Endodermal cell (in vitro differentiated cells): Measurements from ENCODE around the gene SLC9B2. TPM values are rescaled to one million over a fixed set of nuclear protein-coding genes. Genes with fewer than 3 reads are reported as not detected.

Source experiments
- DNase-seq: peaks from one replicate; pipeline ENCODE4 v3.0.0-alpha.2; 2017
- H3K27ac ChIP-seq: 2 replicates; pipeline ENCODE4 v1.5.1; 2013; ENCODE audit warnings: mild to moderate bottlenecking, low read depth, low read length, moderate library complexity
- H3K27me3 ChIP-seq: 2 replicates; pipeline ENCODE4 v1.6.1; 2013; ENCODE audit warnings: mild to moderate bottlenecking, low read length, moderate library complexity; ENCODE audit not compliant: insufficient read depth, control insufficient read depth, poor library complexity, severe bottlenecking
- H3K36me3 ChIP-seq: 2 replicates; pipeline ENCODE4 v1.7.0; 2013; ENCODE audit warnings: mild to moderate bottlenecking, low read length, moderate library complexity; ENCODE audit not compliant: control insufficient read depth, insufficient read depth
- H3K4me1 ChIP-seq: one replicate; pipeline ENCODE4 v1.7.0; 2013; ENCODE audit warnings: low read length; ENCODE audit not compliant: control insufficient read depth, insufficient read depth
- H3K4me3 ChIP-seq: 2 replicates; pipeline ENCODE4 v1.5.1; 2013; ENCODE audit warnings: mild to moderate bottlenecking, low read length, moderate library complexity
- H3K9ac ChIP-seq: 2 replicates; pipeline ENCODE4 v1.6.1; 2013; ENCODE audit warnings: mild to moderate bottlenecking, low read length, moderate library complexity; ENCODE audit not compliant: poor library complexity, severe bottlenecking; ENCODE audit errors: extremely low read depth
- H3K9me3 ChIP-seq: 2 replicates; pipeline ENCODE4 v1.6.1; 2013; ENCODE audit warnings: mild to moderate bottlenecking, low read length, moderate library complexity; ENCODE audit not compliant: control insufficient read depth
- H3K27ac Mint-ChIP-seq: 2 replicates; pipeline ENCODE4 v1.8.0; 2020; ENCODE audit warnings: mixed read lengths
- H3K27me3 Mint-ChIP-seq: 2 replicates; pipeline ENCODE4 v1.8.0; 2021; ENCODE audit warnings: mild to moderate bottlenecking, mixed read lengths; ENCODE audit not compliant: insufficient read depth
- H3K36me3 Mint-ChIP-seq: 2 replicates; pipeline ENCODE4 v1.8.0; 2020; ENCODE audit warnings: low read depth, mixed read lengths
- H3K4me1 Mint-ChIP-seq: 2 replicates; pipeline ENCODE4 v1.8.0; 2020; ENCODE audit warnings: mixed read lengths
- H3K4me3 Mint-ChIP-seq: 2 replicates; pipeline ENCODE4 v1.8.0; 2020; ENCODE audit warnings: mild to moderate bottlenecking, moderate library complexity, mixed read lengths
- H3K9me3 Mint-ChIP-seq: 2 replicates; pipeline ENCODE4 v1.8.0; 2020; ENCODE audit warnings: mild to moderate bottlenecking, mixed read lengths
- WGBS, 2 experiments: methylation state at CpG; one replicate each; pipeline versions ENCODE4 v1.1.5 to v1.1.7; 2013; ENCODE audit warnings: missing lambda C conversion rate in 2 of 2, mixed read lengths in 1 of 2; ENCODE audit not compliant: insufficient coverage in 1 of 2, insufficient read length in 1 of 2; 5-methylcytosine and 5-hydroxymethylcytosine counted together
- total RNA-seq, 2 donors: library from RNA; stranded (reverse); fragmentation: NEBNext Ultra II Directional in 1 of 2; extraction: Animal tissue kit (Norgen Biotek cat#: 25700) in 1 of 2; gene quantifications; 2 replicates in 1 of 2; 3 replicates in 1 of 2; pipeline ENCODE4 v1.2.1, GENCODE V29; 2021
- TF ChIP-seq, protein P1 (sequence below): fragments of 200-600 bp; sonication (generic); conservative IDR thresholded peaks from 2 replicates; pipeline ENCODE4 v1.5.0; 2021; ENCODE audit warnings: antibody characterized with exemption, mild to moderate bottlenecking

SLC9B2 gene
- total RNA-seq, 2 donors from 2014 or later = 8.2 to 11.3 TPM

DNA sequence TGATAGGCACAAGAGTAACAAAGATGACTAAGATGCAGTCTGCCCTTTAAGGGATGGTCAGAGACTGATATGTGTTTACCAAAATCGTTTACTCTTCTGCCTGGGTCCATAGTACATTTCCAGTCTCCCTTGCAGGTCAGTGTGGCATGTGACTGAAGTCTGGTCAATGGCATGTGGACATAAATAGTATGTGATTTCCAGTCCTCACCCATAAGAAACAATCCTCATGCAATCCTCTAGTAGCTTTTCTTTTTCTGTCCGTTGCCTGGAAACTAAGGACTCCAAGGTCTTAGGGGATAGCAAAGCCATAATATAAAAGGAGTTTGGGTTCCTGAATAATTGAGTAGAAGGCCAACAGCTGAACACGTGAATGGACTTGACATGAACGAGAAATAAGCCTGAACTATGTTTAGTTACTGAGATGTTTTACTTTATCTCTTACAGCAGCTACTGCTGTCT lies 1.1 kb downstream of the SLC9B2 start:
- Histone ChIP-seq H3K27ac (no peak overlapping the region), H3K9me3 (no peaks in the 10 kb centered on the region), H3K36me3 (peaks cover 5% of the 10 kb centered on the region), H3K27me3 (peaks cover 10% of the 10 kb centered on the region), H3K4me1 (no peaks in the 10 kb centered on the region), H3K4me3 (peak overlapping the region; percentile 76), H3K9ac (peak overlapping the region; percentile 62)
- DNase-seq = no peak
- peaks cover 24% of the 10 kb centered on the region for H3K27me3 Mint-ChIP-seq
- TF ChIP-seq, protein P1, sequence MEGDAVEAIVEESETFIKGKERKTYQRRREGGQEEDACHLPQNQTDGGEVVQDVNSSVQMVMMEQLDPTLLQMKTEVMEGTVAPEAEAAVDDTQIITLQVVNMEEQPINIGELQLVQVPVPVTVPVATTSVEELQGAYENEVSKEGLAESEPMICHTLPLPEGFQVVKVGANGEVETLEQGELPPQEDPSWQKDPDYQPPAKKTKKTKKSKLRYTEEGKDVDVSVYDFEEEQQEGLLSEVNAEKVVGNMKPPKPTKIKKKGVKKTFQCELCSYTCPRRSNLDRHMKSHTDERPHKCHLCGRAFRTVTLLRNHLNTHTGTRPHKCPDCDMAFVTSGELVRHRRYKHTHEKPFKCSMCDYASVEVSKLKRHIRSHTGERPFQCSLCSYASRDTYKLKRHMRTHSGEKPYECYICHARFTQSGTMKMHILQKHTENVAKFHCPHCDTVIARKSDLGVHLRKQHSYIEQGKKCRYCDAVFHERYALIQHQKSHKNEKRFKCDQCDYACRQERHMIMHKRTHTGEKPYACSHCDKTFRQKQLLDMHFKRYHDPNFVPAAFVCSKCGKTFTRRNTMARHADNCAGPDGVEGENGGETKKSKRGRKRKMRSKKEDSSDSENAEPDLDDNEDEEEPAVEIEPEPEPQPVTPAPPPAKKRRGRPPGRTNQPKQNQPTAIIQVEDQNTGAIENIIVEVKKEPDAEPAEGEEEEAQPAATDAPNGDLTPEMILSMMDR = no peak
- no peaks in the 10 kb centered on the region for H3K9me3 Mint-ChIP-seq
- WGBS, 2 experiments = 53 to 68% methylated on average over 3 to 4 of the region's 4 CpGs
- H3K36me3 Mint-ChIP-seq = peaks cover 3% of the 10 kb centered on the region
- peak overlapping the region; percentile 77 for H3K4me3 Mint-ChIP-seq
- H3K27ac Mint-ChIP-seq = no peak overlapping the region
- peaks cover 2% of the 10 kb centered on the region for H3K4me1 Mint-ChIP-seq

DNA sequence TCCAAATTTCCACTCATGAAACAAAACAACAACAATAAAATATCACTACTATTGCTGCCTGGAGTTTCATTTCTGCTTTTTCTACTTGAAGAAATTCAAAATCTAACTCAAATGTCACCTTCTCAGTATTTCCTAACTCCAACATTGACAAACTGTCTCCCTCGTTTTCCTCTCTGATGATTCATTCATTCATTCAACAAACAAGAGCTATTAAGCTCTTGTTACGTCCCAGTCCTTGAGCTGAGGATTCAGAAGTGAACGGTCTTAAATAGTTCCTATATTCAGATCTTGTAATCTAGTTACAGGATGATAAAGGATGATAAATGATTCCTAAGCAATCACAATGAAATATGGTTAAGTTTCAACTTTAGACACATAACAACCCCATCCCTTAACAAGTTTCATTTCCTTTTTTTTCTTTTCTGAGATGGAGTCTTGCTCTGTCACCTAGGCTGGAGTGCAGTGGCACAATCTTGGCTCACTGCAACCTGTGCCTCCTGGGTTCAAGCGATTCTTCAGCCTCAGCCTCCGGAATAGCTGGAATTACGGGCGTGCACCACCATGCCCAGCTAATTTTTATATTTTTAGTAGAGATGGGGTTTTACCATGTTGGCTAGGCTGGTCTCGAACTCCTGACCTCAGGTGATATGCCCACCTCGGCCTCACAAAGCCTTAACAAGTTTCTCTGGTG lies 1.7 kb downstream of the SLC9B2 start:
- Mint-ChIP-seq H3K27me3 (peaks cover 24% of the 10 kb centered on the region), H3K4me3 (no peak overlapping the region), H3K9me3 (no peaks in the 10 kb centered on the region), H3K36me3 (peaks cover 3% of the 10 kb centered on the region), H3K4me1 (peaks cover 3% of the 10 kb centered on the region), H3K27ac (no peak overlapping the region)
- H3K4me3 ChIP-seq = no peak overlapping the region
- peaks cover 5% of the 10 kb centered on the region for H3K36me3 ChIP-seq
- H3K4me1 ChIP-seq = no peaks in the 10 kb centered on the region
- H3K27ac ChIP-seq = no peak overlapping the region
- H3K9ac ChIP-seq = no peak overlapping the region
- peaks cover 10% of the 10 kb centered on the region for H3K27me3 ChIP-seq
- TF ChIP-seq, protein P1 = no peak
- DNase-seq = no peak
- H3K9me3 ChIP-seq = no peaks in the 10 kb centered on the region
- WGBS, 2 experiments = 95% methylated on average over 5 to 9 of the region's 9 CpGs

DNA sequence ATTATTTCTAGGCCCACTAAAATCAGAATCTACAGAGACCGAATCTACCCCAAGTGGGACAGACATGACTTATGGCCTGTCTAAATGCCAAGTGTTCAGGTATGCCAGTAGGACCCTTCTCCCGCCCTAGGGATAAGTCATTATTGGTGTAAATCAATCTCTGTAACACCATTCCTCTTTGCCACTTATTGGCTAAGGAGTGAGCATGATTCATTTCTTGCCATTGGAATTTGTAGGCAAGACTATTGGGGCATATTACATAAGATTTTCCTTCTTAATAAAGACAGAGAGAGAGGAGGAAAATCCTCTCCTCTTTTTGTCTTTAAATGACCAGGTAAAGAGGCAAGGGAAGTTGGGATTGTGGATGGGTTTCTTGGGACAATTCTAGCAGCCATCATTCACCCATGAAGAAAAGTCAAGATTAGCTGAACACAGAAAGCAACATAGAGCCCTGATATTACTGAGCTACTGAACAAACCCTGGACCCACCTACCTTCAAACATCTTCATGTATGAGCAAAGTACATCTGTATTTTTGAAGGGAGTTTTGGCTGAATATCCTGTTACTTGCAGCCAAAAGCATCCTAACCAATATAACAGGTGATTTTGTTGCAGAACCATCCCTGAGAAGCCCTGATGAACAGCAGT lies 2.6 kb downstream of the SLC9B2 start:
- WGBS, 2 experiments = 92 to 96% methylated on average over 2 of the region's 2 CpGs
- H3K4me1 ChIP-seq = no peaks in the 10 kb centered on the region
- H3K9ac ChIP-seq = no peak overlapping the region
- H3K4me3 ChIP-seq = no peak overlapping the region
- Mint-ChIP-seq H3K27me3 (peaks cover 24% of the 10 kb centered on the region), H3K27ac (no peak overlapping the region), H3K9me3 (no peaks in the 10 kb centered on the region), H3K4me3 (no peak overlapping the region), H3K36me3 (no peaks in the 10 kb centered on the region), H3K4me1 (peaks cover 3% of the 10 kb centered on the region)
- peaks cover 10% of the 10 kb centered on the region for H3K27me3 ChIP-seq
- TF ChIP-seq, protein P1 = no peak
- no peaks in the 10 kb centered on the region for H3K36me3 ChIP-seq
- no peaks in the 10 kb centered on the region for H3K9me3 ChIP-seq
- H3K27ac ChIP-seq = no peak overlapping the region
- DNase-seq = no peak
